Measurements from ENCODE around the gene ZNF593OS. TPM values are rescaled to one million over a fixed set of nuclear protein-coding genes. Genes with fewer than 3 reads are reported as not detected.

ZNF593OS gene
- total RNA-seq, 4 donors from 2014 or later, result not detected

DNA sequence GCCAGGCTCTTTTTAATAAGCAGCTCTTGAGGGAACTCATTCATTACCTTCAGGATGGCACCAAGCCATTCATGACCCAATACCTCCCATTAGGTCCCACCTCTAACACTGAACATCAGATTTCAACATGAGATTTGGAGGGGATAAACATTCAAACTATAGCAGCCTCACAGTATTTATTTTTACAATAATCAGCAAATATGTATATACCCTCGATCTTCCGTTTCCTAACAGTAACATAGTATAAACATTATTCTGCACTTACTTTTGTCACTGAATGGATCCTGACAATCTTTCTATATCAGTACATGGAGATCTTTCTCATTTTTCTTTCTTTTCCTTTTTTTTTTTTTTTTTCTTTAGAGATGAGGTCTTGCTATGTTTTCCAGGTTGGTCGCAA, 24.2 kb upstream of the ZNF593OS start:
- DNase-seq, result no peak
- Histone ChIP-seq H3K9me3 (no peaks in the 10 kb centered on the region), H3K27ac (no peak overlapping the region), H3K4me3 (no peak overlapping the region), H3K36me3 (no peaks in the 10 kb centered on the region), H3K4me1 (no peaks in the 10 kb centered on the region), H3K27me3 (no peaks in the 10 kb centered on the region)
- 68 to 96% methylated on average over 3 of the region's 3 CpGs for WGBS, 2 donors (ENCODE audit: low coverage in 1 of 2)
- TF ChIP-seq POLR2A (IDR thresholded peaks at IDR 0.05), result no peak
- no peak for TF ChIP-seq POLR2AphosphoS5 (IDR thresholded peaks at IDR 0.05)
- TF ChIP-seq, protein P1, sequence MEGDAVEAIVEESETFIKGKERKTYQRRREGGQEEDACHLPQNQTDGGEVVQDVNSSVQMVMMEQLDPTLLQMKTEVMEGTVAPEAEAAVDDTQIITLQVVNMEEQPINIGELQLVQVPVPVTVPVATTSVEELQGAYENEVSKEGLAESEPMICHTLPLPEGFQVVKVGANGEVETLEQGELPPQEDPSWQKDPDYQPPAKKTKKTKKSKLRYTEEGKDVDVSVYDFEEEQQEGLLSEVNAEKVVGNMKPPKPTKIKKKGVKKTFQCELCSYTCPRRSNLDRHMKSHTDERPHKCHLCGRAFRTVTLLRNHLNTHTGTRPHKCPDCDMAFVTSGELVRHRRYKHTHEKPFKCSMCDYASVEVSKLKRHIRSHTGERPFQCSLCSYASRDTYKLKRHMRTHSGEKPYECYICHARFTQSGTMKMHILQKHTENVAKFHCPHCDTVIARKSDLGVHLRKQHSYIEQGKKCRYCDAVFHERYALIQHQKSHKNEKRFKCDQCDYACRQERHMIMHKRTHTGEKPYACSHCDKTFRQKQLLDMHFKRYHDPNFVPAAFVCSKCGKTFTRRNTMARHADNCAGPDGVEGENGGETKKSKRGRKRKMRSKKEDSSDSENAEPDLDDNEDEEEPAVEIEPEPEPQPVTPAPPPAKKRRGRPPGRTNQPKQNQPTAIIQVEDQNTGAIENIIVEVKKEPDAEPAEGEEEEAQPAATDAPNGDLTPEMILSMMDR (IDR thresholded peaks at IDR 0.05), result no peak
- no peak for TF ChIP-seq EP300 (IDR thresholded peaks at IDR 0.05; ENCODE audit: low read depth)
- in situ Hi-C loops (cut with MboI; ENCODE audit: low pct_ligation_motif_present in 1 of 4, low pct_unique_long_range_greater_than_20kb in 1 of 4, low sequenced_read_pairs in 3 of 4), result no loop called here
- intact Hi-C loops (cut with DNase I; ENCODE audit: low total_unique reads), result no loop called here

GRCh38 chr1:26191739-26192138, 20.1 kb upstream of the ZNF593OS start:
- in situ Hi-C loops (cut with MboI; ENCODE audit: low pct_ligation_motif_present in 1 of 4, low pct_unique_long_range_greater_than_20kb in 1 of 4, low sequenced_read_pairs in 3 of 4), result no loop called here
- DNase-seq, result no peak
- no peaks in the 10 kb centered on the region for H3K36me3 ChIP-seq
- no peak overlapping the region for H3K4me3 ChIP-seq
- H3K4me1 ChIP-seq, result no peaks in the 10 kb centered on the region
- H3K27me3 ChIP-seq, result no peaks in the 10 kb centered on the region
- TF ChIP-seq, protein P1 (IDR thresholded peaks at IDR 0.05), result no peak
- no peak for TF ChIP-seq POLR2A (IDR thresholded peaks at IDR 0.05)
- TF ChIP-seq EP300 (IDR thresholded peaks at IDR 0.05; ENCODE audit: low read depth), result no peak
- TF ChIP-seq POLR2AphosphoS5 (IDR thresholded peaks at IDR 0.05), result no peak
- intact Hi-C loops (cut with DNase I; ENCODE audit: low total_unique reads), result no loop called here
- no peaks in the 10 kb centered on the region for H3K9me3 ChIP-seq
- WGBS, 2 donors (ENCODE audit: low coverage in 1 of 2), result 47 to 88% methylated on average over 1 to 3 of the region's 3 CpGs
- H3K27ac ChIP-seq, result no peak overlapping the region

GRCh38 chr1:26190373-26190987, 18.8 kb upstream of the ZNF593OS start, which contains the start of gene CATSPER4:
CATSPER4 (plus strand) TSS chr1:26190602; CDS start chr1:26190628, 26 bp downstream.
- intact Hi-C loops (cut with DNase I; ENCODE audit: low total_unique reads) (no loop called here), in situ Hi-C loops (cut with MboI; ENCODE audit: low pct_ligation_motif_present in 1 of 4, low pct_unique_long_range_greater_than_20kb in 1 of 4, low sequenced_read_pairs in 3 of 4) (no loop called here)
- H3K27me3 ChIP-seq, result no peaks in the 10 kb centered on the region
- no peak for DNase-seq
- H3K9me3 ChIP-seq, result no peaks in the 10 kb centered on the region
- WGBS, 2 donors (ENCODE audit: low coverage in 1 of 2), result 59% methylated on average over 16 of the region's 16 CpGs; no CpG with 5 or more reads in 1 of the 2 donors
- no peaks in the 10 kb centered on the region for H3K36me3 ChIP-seq
- no peak within 1 kb of the TSS for H3K27ac ChIP-seq
- no peak within 1 kb of the TSS for H3K4me3 ChIP-seq
- TF ChIP-seq POLR2AphosphoS5 (IDR thresholded peaks at IDR 0.05), result no peak
- TF ChIP-seq, protein P1 (IDR thresholded peaks at IDR 0.05), result peak in 2 of 5 experiments; percentile 7 to 13
- no peaks in the 10 kb centered on the region for H3K4me1 ChIP-seq

DNA sequence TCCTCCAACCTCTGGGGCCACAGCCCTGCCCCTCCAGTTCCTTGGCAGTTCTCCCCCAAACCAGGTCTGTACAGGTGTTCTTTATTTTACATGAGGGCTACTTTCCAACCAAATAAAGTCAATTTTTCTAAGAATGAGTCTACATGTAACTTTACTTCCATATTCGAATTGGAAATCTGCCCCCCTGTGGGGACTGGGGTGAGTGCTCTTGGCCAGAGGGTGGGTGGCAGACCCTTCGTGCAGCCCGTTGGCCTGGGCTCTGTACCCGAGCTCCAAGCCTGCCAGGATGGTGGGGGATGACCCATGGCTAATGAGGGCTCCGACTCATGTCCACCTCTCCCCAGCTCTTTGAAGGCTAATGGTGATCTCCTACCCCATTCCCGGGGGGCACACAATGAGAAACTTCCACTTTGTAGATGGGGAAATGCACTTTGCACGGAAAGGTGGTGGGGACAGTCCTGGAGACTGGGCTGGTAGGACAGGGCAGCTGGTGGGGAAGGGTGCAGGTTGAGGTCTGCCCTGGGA, 18.2 kb upstream of the ZNF593OS start:
- in situ Hi-C loops (cut with MboI; ENCODE audit: low pct_ligation_motif_present in 1 of 4, low pct_unique_long_range_greater_than_20kb in 1 of 4, low sequenced_read_pairs in 3 of 4), result no loop called here
- Histone ChIP-seq H3K4me3 (no peak overlapping the region), H3K27me3 (no peaks in the 10 kb centered on the region), H3K4me1 (no peaks in the 10 kb centered on the region), H3K36me3 (no peaks in the 10 kb centered on the region), H3K9me3 (no peaks in the 10 kb centered on the region), H3K27ac (no peak overlapping the region)
- WGBS, 2 donors (ENCODE audit: low coverage in 1 of 2), result 89% methylated on average over 7 of the region's 7 CpGs; no CpG with 5 or more reads in 1 of the 2 donors
- no peak for DNase-seq
- no peak for TF ChIP-seq POLR2AphosphoS5 (IDR thresholded peaks at IDR 0.05)
- TF ChIP-seq, protein P1 (IDR thresholded peaks at IDR 0.05), result no peak
- TF ChIP-seq EP300 (IDR thresholded peaks at IDR 0.05; ENCODE audit: low read depth), result no peak
- TF ChIP-seq POLR2A (IDR thresholded peaks at IDR 0.05), result no peak
- intact Hi-C loops (cut with DNase I; ENCODE audit: low total_unique reads), result no loop called here

All from transverse colon (tissue), 4 donors.